Fibroblast of villous mesenchyme (primary cell): ENCODE data around the gene IL1RAPL2. TPM values are rescaled to one million over a fixed set of nuclear protein-coding genes. Genes with fewer than 3 reads are reported as not detected.

Experiments used
- DNase-seq: peaks from one replicate; pipeline ENCODE4 v3.0.0-alpha.2; 2010; ENCODE audit warnings: low read depth
- H3K4me3 ChIP-seq: 2 replicates; pipeline ENCODE4 v1.5.1; 2011; ENCODE audit warnings: low read depth, mild to moderate bottlenecking, low read length
- total RNA-seq: library from RNA; depleted of rRNA; stranded (reverse); fragments of >200 nt; gene quantifications from 2 replicates; pipeline ENCODE4 v1.2.3, GENCODE V29; 2012
- TF ChIP-seq, protein P1 (sequence below): IDR thresholded peaks from 2 replicates; pipeline ENCODE4 v1.5.1; 2012; ENCODE audit warnings: low read depth, mild to moderate bottlenecking, low read length; ENCODE audit not compliant: insufficient read depth

IL1RAPL2 gene
- total RNA-seq, 1 donor: 0.43 TPM

DNA sequence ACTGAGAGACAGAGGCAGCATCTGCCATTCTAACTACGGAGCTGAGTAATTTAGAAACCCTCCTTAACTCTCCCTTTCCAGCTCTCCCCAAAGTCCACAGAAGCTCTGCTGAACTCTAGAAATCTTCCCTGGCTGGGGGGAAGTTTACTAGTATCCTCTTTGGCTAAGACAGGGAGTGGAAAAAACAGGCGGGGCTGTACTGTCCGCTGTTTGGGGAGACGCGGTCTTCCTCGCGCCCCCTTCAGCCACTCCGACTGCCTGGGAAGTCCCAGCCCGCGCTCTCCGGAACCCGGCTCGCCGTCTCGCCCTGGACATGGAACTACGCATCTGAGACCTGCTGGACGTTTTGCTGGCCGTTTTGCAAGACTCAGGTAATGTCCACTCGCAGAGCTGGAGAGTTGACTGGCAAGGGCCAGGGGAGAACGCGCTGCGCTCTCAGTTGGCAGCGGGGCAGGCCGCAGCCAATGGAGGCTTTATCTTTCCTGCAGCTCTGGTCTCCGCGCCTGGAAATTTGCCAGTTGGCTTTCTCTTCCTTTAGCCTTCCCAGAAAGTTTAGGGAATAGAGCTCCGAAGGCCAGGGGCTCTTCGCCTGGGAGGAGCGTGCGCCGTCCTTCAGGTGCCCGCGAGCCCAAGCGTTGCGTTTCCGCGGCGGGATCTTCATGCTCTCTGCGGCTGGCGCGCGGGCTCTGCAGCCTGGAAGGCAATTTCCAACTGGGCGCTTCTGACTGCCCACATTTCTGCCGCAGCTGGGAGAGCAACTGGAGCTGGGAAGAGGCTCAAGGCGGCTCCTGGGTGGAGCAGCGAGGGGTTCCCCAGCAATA is 892 bp downstream of the IL1RAPL2 start:
- DNase-seq: no peak
- TF ChIP-seq, protein P1, sequence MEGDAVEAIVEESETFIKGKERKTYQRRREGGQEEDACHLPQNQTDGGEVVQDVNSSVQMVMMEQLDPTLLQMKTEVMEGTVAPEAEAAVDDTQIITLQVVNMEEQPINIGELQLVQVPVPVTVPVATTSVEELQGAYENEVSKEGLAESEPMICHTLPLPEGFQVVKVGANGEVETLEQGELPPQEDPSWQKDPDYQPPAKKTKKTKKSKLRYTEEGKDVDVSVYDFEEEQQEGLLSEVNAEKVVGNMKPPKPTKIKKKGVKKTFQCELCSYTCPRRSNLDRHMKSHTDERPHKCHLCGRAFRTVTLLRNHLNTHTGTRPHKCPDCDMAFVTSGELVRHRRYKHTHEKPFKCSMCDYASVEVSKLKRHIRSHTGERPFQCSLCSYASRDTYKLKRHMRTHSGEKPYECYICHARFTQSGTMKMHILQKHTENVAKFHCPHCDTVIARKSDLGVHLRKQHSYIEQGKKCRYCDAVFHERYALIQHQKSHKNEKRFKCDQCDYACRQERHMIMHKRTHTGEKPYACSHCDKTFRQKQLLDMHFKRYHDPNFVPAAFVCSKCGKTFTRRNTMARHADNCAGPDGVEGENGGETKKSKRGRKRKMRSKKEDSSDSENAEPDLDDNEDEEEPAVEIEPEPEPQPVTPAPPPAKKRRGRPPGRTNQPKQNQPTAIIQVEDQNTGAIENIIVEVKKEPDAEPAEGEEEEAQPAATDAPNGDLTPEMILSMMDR: no peak

DNA sequence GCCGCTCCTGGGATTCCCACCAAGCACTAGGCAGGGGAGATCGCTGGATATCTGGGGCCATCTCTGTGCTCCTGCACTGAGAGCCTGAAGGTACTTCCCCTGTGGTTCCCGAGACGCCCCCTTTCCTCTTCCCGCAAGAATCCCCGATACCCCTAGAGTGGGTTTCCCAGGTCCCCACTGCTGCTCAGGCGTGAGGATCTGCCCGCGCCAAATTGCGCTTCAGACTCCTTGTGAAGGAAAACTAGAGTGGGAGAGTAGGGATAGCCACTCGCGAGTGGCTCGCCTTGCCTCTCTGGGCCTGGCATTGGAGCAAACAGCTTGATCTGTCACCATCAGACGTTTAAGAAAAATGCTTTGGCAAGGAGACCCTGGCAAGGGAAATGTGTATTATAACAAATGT is 1.5 kb downstream of the IL1RAPL2 start:
- no peak overlapping the region for H3K4me3 ChIP-seq
- DNase-seq: no peak
- TF ChIP-seq, protein P1: no peak

More for the DNA sequence above, 892 bp downstream of the IL1RAPL2 start:
- H3K4me3 ChIP-seq: no peak overlapping the region

DNA sequence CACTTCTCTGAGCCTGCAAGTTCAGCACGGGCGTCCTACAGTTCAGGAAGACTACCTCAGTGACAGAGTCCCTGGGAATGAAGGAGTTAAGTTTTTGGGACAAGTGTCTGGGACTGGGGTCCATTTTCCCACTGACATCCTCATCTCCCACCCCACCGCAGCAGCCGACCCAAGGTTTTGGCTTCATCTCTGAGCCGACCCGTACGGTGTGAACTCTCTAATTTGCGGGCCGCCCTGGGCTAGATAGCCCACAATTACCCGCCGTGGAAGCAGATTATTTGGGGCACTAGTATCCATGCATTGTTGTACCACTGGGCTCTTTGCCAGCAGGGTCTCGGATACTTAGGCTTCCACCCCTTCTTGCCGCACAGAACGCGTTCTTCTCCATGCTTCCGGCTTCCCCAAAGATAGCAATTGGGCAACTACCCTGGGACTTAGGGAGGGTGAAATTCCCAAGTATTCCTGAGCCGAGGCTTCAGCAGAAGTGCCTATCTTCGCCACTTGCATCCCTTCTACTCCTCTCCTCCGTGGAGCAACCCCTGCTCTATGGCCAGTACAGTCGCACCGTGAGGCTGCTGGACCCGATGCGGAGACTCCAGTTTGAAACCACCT is 2.4 kb downstream of the IL1RAPL2 start:
- DNase-seq: no peak
- H3K4me3 ChIP-seq: no peak overlapping the region
- TF ChIP-seq, protein P1: no peak

DNA sequence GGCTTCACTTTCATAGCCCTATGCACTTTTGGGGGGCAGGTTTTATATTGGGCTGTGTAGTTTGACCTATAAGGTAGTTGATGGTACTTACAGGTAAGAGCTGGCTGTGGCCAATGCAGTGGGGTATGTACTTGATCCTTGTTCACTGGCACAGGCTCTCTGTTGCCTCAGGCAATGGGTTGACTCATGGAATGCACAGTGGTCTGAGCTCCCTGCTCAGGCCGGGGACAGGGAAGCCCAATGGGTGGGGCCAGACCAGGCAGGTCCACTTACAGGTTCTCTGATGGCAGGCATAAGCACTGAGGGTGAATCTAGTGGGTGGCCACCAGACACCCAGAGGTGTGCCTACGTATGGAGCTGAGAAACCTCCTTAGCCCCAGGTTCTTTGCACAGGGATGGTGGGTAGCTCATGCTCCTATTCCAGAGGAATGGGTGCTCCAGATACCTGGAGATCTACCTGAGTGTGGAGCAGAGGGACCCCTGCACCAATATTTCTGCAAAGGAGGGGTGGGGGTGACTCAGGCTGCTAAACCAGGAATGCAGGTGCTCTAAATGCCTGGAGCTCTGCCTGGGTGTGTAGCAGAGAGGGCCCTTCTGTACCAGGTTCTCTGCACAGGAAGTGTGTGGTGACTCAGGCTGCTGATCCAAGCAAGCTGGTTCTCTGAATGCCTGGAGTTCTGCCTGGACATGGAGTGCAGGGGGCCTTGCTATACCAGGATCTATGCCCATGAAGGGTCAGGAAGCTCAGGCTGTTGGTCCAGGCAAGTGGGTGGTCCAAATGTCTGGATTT is 52.3 kb downstream of the IL1RAPL2 start:
- H3K4me3 ChIP-seq: no peak overlapping the region
- no peak for DNase-seq
- TF ChIP-seq, protein P1: no peak

DNA sequence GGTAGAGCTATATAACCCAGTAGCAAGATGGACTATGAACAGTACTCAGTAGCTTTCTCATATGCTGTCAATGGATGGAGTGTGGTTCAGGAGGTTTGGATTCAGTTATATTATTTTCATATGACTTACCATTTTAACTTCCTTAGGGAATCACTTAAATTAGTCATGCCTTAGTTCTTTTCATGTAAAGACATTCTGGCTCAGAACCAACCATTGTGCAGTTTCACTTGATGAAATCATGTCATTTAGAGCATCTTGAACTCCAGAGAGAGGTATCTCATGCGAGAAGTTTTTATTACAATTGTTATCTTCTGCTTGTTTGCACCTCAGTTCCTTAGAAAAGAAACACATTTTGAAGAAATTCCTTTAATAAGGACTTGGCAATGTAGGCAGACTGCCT is 55.8 kb downstream of the IL1RAPL2 start:
- DNase-seq: no peak

DNA sequence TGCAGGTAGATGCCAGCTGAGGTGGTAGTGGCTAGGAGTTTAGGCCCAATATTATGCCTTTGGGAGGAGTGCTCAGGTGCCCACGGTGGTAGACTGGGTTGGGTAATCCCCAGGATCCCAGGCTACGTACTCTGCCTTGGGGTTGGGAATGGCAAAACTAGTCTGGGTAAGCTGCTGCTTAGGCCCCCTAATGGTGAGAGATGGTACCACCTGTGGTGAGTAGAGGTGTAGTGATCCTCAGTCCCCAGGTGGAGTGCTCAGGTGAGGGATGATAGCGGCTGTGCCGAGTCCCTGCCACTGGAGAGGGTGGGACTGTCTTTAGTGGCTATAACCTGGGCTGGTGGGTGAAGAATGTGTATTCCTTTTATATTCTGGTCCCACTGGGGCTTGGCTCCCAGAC is 75.2 kb downstream of the IL1RAPL2 start:
- TF ChIP-seq, protein P1: peak; percentile 4
- H3K4me3 ChIP-seq: no peak overlapping the region
- DNase-seq: no peak

More for the DNA sequence above, 55.8 kb downstream of the IL1RAPL2 start:
- TF ChIP-seq, protein P1: no peak
- H3K4me3 ChIP-seq: no peak overlapping the region
